SW 1271 (cell line): ENCODE measurements around the gene ADAMTSL2.

Experiments used
- DNase-seq, 2 experiments: peaks; one replicate each; lab custom pipeline; 2025; lab: John Stamatoyannopoulos, UW

The ADAMTSL2 gene

DNA sequence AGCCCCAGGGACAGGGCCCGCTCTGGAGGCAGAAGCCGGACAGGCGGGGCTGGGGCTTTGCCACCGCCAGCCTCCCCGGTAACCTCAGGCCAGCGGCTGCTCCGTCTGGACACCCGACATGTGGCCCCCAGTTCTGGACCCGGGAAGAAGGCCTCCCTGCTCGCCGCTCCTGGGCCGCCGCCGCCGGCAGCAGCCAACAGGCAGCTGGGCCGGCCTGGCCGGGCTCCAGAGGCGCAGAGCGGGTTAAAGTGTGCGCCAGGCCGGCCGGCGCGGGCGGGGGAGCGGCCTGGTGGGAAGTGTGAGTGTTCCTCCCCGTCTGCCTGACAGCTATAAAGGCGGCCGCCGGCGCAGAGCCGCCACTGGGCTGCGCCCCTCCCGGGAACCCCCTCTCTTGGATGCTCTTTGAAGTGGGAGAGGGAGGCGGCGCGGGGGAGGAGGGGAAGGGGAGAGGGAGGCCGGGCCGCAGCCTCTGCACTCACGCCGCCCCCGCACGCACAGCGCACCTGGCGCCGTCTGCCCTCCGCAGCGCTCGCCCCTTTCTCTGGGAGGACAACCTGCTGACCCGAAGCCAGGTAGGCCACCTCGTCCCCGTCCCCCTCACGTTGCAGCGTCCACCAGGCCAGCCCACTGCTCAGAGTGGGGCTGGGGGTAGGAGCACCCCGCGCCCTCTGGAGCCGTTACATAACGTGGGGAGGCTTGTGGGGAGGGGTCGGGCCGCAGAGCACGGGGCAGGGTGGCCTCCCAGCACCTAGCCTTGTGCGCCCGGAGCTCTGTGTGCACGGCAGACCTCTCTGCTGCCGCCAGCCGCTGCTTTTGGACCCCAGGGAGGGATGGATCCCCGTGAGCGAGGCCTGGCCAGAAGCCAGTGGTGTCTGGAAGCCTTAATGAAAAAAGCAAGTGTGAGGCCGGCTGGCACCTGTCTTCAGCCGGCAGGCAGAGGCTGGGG, at the start of gene ADAMTSL2:
Gene ADAMTSL2 (plus strand): TSS at position 359 of the 946 bp plus-strand sequence. CDS start 2,009 bp downstream, outside the sequence.
- DNase-seq = no peak

DNA sequence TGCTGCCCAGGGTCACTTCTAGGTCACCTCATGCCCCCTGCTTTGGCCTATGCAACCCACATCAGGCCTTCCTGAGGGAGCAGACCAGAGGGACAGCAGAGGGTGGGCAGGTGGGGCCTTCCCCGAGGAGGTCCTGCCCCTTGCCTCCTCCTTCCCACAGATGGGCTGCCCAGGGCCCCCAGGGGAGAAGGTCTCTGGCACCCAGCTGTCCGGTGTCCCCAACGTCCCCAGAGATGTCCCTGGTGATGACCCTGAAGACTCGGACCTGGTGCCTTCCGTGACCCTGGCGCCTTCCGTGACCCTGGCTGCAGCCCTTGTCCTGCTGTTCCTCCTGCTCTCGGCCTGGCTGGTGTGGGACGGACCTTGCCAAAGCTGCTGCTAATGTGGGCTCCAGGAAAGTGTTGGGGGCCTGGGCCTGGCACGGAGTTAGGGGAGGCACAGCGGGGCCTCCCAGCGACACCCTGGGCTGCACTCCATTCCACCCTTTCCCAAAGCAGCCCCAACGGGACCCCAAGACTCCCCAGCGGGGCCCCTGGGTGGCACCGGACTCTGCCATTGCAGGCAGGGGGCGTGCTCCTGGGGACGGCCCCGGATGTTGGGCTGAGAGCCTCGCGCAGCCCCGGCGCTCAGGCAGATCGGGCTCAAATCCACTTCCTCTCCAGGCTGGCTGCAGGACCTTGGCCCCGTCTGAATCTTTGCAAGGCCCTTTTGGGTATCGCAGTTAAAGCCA, 48.8 kb upstream of the ADAMTSL2 start:
- DNase-seq = no peak

DNA sequence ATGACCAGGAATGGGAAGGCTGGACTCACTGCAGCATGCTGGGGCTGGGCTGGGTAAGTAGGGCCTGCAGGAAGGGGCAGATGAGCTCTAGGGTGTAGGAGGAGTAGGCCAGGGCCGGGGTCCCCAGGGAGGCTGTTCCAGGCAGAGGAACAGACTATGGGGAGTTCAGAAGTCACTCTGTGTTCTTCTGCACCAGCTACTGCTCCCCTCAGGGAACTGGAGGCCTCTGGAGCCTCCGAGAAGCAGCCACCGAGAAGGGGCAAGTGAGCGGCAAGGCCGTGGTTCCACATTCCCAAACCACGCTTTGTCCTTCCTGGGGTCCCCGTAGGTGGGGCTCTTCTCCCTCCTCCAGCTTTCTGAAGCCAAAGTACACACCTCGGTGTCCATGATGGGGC, 47.2 kb upstream of the ADAMTSL2 start:
- DNase-seq = no peak

DNA sequence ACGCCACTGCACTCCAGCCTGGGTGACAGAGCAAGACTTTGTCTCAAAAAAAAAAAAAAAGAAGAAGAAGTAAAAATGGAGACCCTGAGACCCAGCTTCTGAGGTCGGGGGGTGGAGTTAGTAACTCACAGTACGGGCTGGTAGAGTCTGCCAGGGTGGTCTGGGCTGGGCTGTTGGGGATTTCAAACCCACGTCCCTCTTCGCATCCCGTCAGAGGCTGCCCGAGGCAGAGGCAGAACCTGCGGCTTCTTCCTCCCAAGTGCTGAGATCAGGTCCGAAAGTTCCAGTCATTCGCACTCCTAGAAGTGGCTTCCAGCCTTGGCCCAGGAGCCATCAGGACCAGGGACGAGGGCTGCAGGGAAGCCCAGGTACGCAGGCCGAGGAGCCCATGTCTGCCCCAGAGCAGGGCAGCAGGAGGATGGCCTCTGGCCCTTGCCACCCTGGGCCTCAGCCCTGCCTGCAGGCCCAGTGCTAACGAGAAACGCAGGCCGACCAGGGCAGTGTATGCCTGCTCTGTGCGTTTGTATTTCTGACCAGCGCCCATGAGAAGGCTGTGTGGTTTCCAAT, 45.7 kb upstream of the ADAMTSL2 start:
- DNase-seq = no peak

DNA sequence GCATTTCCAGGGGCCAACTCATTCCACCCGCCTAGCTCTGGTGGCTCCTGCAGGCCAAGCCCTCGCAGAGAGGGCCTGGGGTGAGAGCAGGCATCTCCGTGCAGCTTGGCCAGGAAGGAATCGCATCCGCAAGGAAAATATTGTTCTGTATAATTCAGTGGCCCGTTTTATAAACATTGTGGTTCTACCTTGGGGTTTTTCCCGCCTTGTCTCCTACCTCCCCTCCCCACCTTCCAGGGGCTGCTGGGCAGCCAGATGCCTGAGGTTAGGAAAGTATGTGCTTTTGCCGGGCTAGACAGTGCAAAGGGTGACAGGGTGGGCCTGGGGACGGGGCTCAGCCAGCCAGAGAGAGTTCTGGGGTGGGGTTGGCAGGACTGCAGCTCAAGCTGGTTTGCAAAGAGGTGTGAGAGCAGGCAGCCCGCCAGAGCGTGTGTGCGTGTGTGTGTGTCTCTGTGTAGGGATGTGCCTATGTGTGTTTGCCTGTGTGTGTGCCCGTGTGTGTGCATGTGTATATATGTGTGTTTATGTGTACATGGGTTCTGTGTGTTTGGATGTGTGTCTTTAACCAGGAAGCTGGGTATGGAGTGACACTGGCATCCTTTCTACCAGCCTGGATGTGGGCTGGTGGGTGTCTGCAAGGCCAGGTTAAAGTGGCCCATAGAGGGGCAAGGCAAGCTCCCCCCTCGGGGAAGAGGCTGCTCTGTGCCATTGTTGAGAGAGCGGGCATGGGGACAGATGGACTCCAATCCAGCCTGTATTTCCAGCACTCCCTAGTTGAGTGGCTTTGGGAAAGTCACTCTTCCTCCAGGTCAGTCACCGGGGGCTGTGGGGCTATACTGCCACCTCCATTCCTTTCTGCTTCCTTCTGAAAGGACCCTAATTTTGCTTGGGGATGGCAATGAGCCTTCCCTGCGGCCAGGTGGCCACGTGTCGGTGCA, 45.0 kb upstream of the ADAMTSL2 start:
- DNase-seq = no peak

DNA sequence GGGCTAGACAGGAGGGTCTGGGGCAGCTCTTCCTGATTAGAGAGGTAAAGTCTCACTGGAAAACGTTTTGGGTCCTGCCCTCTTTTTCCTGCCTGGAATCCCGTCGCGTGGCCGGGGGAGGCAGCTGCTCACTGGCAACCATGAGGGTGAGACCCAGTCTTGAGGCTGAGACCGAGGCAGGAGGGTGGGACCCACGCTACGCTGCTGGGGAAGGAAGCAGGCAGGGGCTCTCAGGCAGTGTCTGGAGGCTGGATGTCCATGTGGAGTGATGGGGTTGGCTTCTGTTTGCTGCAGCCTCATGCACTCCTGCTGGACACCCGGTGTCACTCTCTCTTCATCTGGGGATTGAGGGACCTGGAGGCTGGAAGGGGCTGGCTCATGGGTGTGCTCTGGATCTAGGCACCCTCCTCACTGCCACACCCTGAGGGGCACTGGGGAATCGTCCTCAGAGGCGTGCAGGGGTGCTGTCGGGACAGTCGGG, 44.3 kb upstream of the ADAMTSL2 start:
- DNase-seq = no peak

DNA sequence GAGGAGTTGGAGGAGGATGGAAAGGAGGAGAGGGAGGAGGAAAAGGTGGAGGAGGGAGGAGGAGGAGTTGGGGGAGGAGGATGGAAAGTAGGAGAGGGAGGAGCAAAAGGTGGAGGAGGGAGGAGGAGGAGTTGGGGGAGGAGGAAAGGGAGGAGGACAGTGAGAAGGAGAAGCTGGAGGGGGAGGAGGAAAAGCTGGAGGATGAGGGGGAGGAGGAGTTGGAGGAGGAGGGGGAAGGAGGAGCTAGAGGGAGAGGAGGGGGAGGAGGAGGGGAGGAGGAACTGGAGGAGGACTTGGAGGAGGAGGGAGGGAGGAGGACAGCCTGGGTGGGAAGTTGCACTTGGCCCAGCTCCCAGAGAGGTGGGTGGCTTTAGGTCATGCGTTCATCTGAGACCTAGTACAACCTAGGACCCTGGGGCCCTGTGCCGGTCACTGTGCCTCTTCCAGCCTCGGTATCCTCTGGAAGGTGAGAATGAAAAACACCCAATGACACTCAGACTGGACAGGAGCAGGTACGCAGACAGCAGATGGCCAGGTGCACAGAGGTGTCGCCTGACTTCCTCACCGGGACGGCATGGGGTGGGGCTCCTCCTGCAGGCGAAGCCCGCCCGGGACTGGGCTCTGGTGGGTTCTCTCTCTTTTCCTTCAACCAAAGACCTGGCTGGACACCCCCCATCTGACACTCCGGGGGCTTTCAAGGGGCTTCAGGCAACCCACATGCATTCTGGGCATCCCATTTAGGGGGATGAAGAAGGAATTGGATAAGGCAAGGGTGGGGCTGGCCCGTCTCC, 43.4 kb upstream of the ADAMTSL2 start:
- DNase-seq = no peak

DNA sequence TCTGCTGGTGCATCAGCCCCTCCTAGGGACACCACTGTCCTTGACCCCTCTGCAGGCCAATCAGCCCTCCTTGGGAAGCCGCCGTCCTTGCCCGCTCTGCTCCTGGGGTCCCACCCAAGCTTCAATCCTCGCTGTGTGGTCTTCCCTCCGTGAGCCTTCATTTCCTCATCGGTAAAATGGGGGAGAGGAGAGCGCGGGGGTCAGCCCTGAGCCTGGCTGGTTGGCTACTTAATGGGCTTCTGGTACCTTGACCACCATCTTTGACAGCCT, 42.9 kb upstream of the ADAMTSL2 start:
- no peak for DNase-seq

DNA sequence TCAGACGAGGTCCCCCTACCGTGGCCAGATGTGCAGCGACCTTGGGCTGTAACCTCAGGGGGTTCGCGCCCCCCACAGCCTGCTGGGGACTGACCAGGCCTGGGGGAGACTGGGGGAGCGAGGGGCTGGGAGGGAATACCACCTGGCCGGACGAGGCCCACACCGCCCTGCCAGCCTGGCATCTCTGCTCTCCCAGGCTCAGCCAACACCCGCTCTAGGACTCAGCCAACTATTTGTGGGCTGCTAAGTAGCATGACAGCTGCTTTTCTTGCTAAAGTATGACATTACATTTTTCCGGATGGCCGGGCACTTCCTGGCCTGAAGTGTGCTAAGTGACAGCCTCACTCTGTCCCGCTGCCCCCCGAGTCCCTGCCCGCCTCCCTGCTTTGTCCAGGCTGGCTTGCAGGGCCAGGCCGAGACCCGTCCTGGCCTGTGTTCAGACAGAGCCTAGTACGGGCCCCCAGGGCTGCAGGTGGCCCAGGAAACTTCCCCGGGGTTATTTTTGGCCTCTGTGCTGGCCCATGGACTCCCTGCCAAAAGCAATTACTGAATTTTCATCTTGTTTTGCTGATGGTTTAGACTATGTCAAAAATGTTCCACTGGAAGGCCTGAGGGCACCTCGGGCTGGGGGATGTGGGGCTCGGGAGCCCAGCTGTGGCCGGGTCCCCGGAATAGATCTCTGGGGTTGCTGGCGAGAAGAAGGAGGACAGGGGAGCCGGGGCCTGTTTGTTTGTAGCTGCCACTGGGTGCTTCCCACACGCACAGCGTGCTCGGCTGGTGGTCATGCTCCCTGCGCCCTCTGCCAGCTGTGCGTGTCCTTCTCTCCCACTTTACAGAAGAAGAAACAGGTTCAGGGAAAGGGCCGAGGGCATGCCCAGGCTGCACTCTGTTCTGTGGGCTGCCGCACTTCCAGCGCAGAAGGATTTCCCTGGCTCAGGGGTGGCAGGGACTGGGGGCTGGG, 42.2 kb upstream of the ADAMTSL2 start:
- no peak for DNase-seq

DNA sequence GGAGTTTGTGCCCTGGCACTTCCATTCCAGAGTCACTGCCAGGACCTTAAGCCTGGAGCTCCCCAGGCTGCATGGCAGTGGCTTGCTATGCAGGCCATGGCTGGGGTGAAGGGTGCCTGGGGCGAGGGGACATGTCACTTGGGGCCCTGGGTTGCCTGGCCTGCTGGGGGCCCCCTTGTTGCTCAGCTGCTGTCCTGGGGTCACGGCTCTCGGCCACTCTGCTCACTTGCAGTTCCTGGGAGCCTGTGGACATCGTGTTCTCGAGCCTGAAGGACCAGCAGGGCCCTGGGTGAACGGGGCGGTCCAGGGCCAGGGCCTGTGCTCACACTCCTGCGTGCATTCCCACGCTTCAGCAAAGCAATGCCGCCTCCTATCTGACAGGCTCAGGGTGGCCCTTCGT, 41.1 kb upstream of the ADAMTSL2 start:
- DNase-seq = no peak

DNA sequence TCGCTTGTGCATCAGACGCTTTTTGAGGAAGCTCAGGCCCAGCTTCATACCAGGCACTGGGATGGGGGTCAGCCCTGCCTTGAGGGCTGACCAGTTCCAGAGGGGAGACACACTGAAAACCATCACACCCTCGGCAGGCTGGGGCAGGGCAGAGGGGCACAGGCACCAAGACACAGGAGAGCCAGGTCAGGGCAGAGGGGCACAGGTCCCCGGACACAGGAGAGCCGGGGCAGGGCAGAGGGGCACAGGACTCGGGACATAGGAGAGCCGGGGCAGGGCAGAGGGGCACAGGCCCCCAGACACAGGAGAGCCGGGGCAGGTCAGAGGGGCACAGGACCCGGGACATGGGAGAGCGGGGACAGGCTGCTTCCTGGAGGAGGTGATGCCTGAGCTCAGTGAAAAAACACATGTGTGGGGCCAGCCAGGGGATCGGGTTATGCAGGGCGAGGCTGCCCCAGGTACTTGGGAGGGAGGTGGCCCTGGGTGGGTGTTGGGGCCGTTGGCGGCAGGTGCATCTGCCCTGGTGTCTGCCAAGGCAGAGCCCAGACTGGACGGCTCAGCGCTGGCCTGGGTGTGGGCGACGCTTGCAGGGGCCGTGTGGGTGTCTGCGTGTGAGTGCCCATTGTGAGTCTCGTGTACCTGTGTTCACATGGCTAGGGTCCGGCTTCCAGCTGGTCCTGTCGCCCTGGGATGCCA, 40.5 kb upstream of the ADAMTSL2 start:
- DNase-seq = no peak

DNA sequence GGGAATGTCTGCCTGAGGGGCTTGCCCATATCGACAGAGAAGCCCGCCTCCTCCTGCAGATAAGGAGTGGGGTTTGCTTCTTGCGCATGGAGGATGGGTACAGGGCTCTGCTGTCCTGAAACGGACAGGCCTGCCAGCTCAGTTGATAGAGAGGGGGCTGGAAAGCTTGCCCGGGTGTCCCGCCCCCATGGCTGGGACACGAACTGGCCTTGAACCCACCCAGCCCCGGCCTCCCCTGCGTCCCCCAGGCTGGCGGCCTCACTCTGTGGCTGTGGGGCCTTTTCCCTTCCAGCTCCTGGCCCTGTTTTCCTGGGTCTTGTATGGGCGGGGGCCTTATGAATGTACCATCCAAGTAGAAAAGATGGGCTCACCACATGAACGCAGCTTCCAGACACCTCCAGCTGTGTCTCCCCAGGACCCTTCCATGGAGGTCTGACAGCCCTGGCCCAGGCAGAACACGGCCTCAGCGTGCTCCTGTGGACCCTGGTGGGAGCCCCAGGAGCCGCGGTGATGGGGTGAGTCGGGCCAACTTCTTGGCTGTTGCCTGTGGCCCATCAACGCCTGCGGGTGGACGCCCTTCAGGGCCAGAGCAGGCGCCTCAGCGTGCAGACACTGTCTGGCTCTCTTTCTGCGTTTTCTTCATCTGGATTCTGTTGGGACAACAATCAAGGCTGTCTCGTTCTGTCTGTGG, 39.7 kb upstream of the ADAMTSL2 start:
- no peak for DNase-seq

DNA sequence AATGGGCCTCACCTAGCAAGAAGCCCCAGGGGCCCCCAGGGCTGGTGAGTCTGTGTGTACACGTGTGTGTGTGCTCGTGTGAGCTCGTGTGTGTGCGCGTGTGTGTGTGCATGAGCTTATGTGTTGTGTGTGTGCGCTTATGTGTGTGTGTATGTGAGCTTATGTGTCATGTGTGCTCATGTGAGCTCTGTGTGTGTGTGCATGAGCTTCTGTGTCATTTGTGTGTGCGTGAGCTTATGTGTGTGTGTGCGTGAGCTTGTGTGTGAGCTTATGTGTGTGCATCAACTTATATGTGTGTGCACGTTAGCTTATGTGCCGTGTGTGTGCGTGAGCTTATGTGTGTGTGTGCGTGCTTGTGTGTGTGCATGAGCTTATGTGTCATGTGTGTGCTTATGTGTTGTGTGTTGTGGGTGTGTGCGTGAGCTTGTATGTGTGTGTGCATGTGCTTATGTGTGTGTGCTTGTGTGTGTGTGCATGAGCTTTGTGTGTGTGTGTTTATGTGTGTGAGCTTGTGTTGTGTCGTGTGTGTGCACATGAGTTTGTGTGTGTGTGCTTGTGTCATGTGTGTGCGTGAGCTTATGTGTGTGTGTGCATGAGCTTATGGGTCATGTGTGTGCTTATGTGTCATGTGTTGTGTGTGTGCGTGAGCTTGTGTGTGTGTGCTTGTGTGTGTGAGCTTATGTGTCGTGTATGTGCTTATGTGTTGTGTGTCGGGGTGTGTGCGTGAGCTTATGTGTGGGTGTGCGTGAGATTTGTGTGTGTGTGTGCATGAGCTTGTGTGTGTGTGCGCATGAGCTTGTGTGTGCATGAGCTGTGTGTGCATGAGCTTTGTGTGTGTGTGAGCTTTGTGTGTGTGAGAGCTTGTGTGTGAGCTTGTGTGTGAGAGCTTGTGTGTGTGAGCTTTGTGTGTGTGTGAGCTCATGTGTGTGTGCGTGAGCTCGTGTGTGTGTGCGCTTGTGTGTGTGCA, 38.9 kb upstream of the ADAMTSL2 start:
- no peak for DNase-seq

DNA sequence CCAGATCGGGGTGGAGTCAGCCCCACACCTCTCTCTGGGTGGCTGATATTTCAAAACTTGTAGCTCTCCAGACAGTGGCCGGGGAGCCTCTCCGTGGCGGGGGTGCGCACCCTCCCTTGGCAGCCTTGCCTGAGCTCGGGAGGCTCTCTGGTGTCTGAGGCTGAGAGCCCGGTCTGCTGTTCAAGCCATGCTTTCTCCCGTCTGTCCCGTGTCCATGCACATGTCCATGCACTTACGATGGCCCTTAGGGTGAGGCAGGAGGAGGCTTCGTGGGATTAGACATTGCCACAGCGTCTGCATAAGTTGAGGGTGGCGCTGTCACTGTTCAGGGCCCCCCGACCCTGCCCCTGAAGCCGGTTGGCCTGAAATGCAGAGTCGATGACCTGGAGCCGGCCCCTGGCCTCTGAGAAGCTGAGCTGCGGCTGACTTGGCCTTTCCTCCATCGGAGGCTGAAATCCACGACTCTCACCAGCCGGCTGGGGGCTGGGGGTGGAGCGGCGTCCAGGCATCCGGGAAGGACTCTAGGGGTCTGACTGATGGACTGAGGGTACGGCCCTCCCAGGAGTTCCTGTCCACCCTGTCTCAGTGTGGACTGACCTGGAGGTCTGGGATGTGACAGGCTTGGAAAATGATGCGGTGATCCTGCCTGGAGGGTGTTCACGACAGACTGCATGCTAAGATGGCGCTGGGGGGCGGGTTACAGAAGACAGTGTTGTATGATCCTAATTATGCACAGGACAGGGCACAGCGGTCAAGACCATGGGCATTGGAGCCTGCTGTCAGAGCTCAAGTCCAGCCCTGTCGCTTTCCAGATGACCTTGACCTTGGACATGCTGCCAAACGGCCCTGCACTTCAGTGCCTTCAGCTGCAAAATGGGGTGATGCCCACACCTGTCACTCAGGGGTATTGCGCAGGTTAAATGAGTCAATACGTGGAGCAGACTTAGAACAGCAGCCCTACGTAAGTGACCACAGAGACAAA, 37.4 kb upstream of the ADAMTSL2 start:
- DNase-seq = no peak

DNA sequence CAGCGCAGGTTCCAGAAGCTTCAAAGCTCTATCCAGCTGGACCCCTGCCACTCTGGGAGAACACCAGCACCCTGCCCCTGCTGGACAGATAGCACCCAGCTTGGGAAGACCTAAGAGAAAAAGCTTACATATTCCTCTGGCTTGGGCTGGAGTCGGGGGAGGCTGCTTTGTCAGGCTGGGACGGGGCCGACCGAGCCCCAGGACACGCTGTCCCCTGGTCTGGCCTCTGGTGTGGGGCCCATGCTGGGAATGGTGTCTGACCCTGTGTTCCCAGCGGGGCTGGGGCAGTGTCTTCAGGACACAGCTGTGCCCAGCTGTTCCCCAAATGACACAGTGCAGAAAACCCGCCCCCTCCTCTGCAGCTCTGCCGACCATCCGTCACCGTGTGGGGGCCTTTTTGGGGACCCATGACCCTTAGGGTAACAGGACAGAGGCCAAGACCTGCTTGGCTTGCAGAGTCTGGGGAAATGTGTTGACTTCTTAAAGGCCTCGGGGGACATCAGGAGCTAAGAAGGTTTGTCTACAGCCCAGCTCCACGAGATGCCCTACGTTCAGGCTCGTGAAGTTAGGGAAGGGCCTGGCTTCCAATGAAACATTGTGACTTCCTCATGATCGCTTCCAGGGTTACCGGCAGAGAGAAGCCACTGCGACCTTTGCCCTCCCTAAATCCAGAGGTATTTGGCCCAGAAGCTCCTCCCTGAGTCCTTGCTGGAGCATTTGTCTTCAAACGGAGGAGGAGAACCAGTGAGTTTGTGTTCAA, 35.2 kb upstream of the ADAMTSL2 start:
- DNase-seq = no peak
